Measurements from ENCODE around the gene GIGYF1. TPM values are rescaled to one million over a fixed set of nuclear protein-coding genes. Genes with fewer than 3 reads are reported as not detected.
A peak's percentile ranks its signal among the peaks of the same experiment; 100 is the strongest.

Gene GIGYF1
- total and polyA plus RNA-seq, 2 of the 8 experiments (the other 6 are each of a cell fraction or from before 2014, with no cell fraction given): 24.1 to 99.3 TPM

DNA sequence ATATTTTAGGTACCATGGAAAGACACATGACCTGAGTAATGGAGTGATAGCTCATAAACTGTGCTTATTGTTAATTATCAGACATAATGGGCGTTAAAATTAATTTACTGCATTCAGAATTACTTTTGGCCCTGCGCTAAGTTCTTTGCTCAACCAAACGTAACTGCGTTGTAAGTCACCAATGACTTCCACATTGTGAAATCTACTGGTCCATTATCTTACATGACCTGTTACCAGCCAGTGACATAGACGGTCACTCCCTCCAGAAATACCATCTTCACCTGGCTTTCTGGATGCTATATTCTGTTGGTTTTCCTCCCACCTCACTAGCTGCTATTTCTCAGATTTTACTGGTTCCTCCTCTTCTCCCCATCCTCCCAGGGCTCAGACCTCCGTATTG is 5.0 kb upstream of the GIGYF1 start:
- no peak overlapping the region for H2BK120ac ChIP-seq (replicated peaks; ENCODE audit: low read depth, low read length)
- H2BK15ac ChIP-seq (ENCODE audit: low read length): 0 out of 2 replicates have a peak overlapping the region, but pooled peaks have one; percentile 16
- H2BK12ac ChIP-seq (ENCODE audit: low read depth, low read length): peak overlapping the region; percentile 75; the same call in 1 of the 2 replicates
- ChIA-PET POLR2A (ENCODE audit: partially characterized antibody) (interaction anchor here (0.8 to 2.9 kb wide), 9 partner anchors 9 to 270 kb away, joined by 3 to 8 read pairs (median 3); partner anchors contain the start of gene ZCWPW1), CTCF (ENCODE audit: partially characterized antibody) (interaction anchor here (0.6 to 1.6 kb wide), 6 partner anchors 20 to 921 kb away, joined by 3 to 5 read pairs (median 3); no protein-coding TSS in a partner anchor)
- no peaks in the 10 kb centered on the region; a peak in 1 of 4 replicates for H3K79me2 ChIP-seq (ENCODE audit: control insufficient read depth in 1 of 2, insufficient read depth in 2 of 2, low read length in 2 of 2)
- no peak overlapping the region for H3K4ac ChIP-seq (replicated peaks; ENCODE audit: insufficient read length, low read depth, low read length)
- no peak overlapping the region for H4K8ac ChIP-seq (ENCODE audit: extremely low read depth, insufficient read depth, low read length)
- peak overlapping the region; percentile 55 for H2BK20ac ChIP-seq (ENCODE audit: low read length)
- peak overlapping the region; percentile 66; the same call in 1 of the 2 replicates for H2BK5ac ChIP-seq (ENCODE audit: low read depth, low read length)
- DNase-seq (ENCODE audit: low read depth in 1 of 2, low spot score in 2 of 2) (no peak), FAIRE-seq (no peak)
- peaks cover 0 to 6% (median 2%) of the 10 kb centered on the region in 4 experiments; a peak in 6 of 7 replicates for H3K4me1 ChIP-seq (replicated peaks in 1 of 4; ENCODE audit: control insufficient read depth in 3 of 4, insufficient read depth in 4 of 4, low read length in 3 of 4)
- no peak overlapping the region for H2AFZ ChIP-seq (ENCODE audit: low read length)
- H2AK5ac ChIP-seq (ENCODE audit: low read depth, low read length): no peak overlapping the region
- no peaks in the 10 kb centered on the region for H3K36me3 ChIP-seq (ENCODE audit: control insufficient read depth in 2 of 4, insufficient read depth in 4 of 4, low read length in 3 of 4)
- no peak overlapping the region for H3K23ac ChIP-seq (ENCODE audit: insufficient read length)
- H3K4me2 ChIP-seq (ENCODE audit: insufficient read depth in 1 of 2, low read depth in 2 of 2, low read length in 2 of 2): no peak overlapping the region
- no peaks in the 10 kb centered on the region for H3K23me2 ChIP-seq (ENCODE audit: low read depth, low read length)
- no peaks in the 10 kb centered on the region; the same call in 1 of the 2 replicates for H3K79me1 ChIP-seq (ENCODE audit: low read depth, low read length)
- no peaks in the 10 kb centered on the region for H3K27me3 ChIP-seq (replicated peaks in 1 of 4; ENCODE audit: control insufficient read depth in 3 of 4, extremely low read depth in 1 of 4, insufficient read depth in 3 of 4, low read length in 3 of 4)
- H3K9me3 ChIP-seq (ENCODE audit: insufficient read depth in 2 of 2, low read depth in 1 of 2, low read length in 1 of 2): no peaks in the 10 kb centered on the region
- WGBS, 2 experiments (ENCODE audit: extremely low coverage in 1 of 2, insufficient coverage in 1 of 2, insufficient read length in 1 of 2, insufficient replicate concordance in 2 of 2, low coverage in 1 of 2, low lambda C conversion rate in 2 of 2, missing lambda C conversion rate in 1 of 2): 74% methylated on average over 6 of the region's 6 CpGs; no CpG with 5 or more reads in 1 of the 2 experiments
- no peak overlapping the region for H4K5ac ChIP-seq (ENCODE audit: insufficient read length, low read depth, low read length)
- no peak overlapping the region for H3K27ac ChIP-seq (ENCODE audit: low read depth, low read length)
- no peaks in the 10 kb centered on the region for H4K20me1 ChIP-seq (replicated peaks in 1 of 2; ENCODE audit: control insufficient read depth in 1 of 2, insufficient read depth in 2 of 2, low read length in 2 of 2)
- H4K91ac ChIP-seq (replicated peaks; ENCODE audit: insufficient read length, low read length): no peak overlapping the region
- no peak overlapping the region for H3K56ac ChIP-seq (replicated peaks; ENCODE audit: insufficient read length, low read depth, low read length)
- no peak overlapping the region for H3K4me3 ChIP-seq (ENCODE audit: extremely low read depth in 1 of 4, insufficient read depth in 2 of 4, low read depth in 3 of 4, low read length in 4 of 4)
- H3K18ac ChIP-seq (ENCODE audit: extremely low read depth, low read length): no peak overlapping the region
- H3K9ac ChIP-seq (replicated peaks in 1 of 4; ENCODE audit: extremely low read depth in 1 of 4, low read depth in 3 of 4, low read length in 3 of 4): no peak overlapping the region
- no peak overlapping the region for H3K14ac ChIP-seq (ENCODE audit: insufficient read length)
- TF ChIP-seq SIX5 (IDR thresholded peaks at IDR 0.05; ENCODE audit: low read depth, low read length): no peak
- no peak for TF ChIP-seq POLR2AphosphoS5 (IDR thresholded peaks at IDR 0.05; ENCODE audit: low read depth, low read length)
- TF ChIP-seq, protein P1, sequence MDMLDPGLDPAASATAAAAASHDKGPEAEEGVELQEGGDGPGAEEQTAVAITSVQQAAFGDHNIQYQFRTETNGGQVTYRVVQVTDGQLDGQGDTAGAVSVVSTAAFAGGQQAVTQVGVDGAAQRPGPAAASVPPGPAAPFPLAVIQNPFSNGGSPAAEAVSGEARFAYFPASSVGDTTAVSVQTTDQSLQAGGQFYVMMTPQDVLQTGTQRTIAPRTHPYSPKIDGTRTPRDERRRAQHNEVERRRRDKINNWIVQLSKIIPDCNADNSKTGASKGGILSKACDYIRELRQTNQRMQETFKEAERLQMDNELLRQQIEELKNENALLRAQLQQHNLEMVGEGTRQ (IDR thresholded peaks at IDR 0.05; ENCODE audit: low read length): no peak
- no peak for TF ChIP-seq ATF3 (IDR thresholded peaks at IDR 0.05; ENCODE audit: insufficient read depth, low read depth, low read length)
- TF ChIP-seq NANOG (IDR thresholded peaks at IDR 0.05; ENCODE audit: insufficient read depth, low read depth, low read length, poor library complexity, severe bottlenecking): no peak
- TF ChIP-seq CTBP2 (IDR thresholded peaks at IDR 0.05; ENCODE audit: borderline replicate concordance, insufficient read depth, insufficient read length, low read length): no peak
- TF ChIP-seq BACH1 (IDR thresholded peaks at IDR 0.05; ENCODE audit: low read length): no peak
- TF ChIP-seq KDM1A (IDR thresholded peaks at IDR 0.05; ENCODE audit: borderline replicate concordance, low read length): no peak
- no peak for TF ChIP-seq GABPA (IDR thresholded peaks at IDR 0.05; ENCODE audit: borderline replicate concordance, insufficient read depth, low read length)
- no peak for TF ChIP-seq SRF (IDR thresholded peaks at IDR 0.05; ENCODE audit: low read depth, low read length)
- TF ChIP-seq SIN3A (conservative IDR thresholded peaks at IDR 0.05 in 1 of 2, IDR thresholded peaks at IDR 0.05 in 1 of 2; ENCODE audit: low read depth in 1 of 2, low read length in 2 of 2): no peak

Data from H1 (cell line).